KOPT-K1 (cell line): ENCODE results near the gene HLA-E.

ENCODE experiments used
- H3K27ac ChIP-seq: fragments of 200-600 bp; sonication (generic); 2 replicates; pipeline ENCODE4 v1.5.1; 2016; ENCODE audit warnings: antibody characterized with exemption, mild to moderate bottlenecking, low read depth, low read length; ENCODE audit not compliant: poor library complexity, severe bottlenecking
- H3K36me3 ChIP-seq: fragments of 200-600 bp; sonication (generic); 2 replicates; pipeline ENCODE4 v1.5.1; 2017; ENCODE audit warnings: antibody characterized with exemption, mild to moderate bottlenecking, low read length, moderate library complexity; ENCODE audit not compliant: insufficient read depth
- H3K9me3 ChIP-seq: fragments of 200-600 bp; sonication (generic); 2 replicates; pipeline ENCODE4 v1.5.1; 2017; ENCODE audit warnings: antibody characterized with exemption, low read length, mild to moderate bottlenecking; ENCODE audit not compliant: insufficient read depth, poor library complexity, severe bottlenecking

The HLA-E gene

DNA sequence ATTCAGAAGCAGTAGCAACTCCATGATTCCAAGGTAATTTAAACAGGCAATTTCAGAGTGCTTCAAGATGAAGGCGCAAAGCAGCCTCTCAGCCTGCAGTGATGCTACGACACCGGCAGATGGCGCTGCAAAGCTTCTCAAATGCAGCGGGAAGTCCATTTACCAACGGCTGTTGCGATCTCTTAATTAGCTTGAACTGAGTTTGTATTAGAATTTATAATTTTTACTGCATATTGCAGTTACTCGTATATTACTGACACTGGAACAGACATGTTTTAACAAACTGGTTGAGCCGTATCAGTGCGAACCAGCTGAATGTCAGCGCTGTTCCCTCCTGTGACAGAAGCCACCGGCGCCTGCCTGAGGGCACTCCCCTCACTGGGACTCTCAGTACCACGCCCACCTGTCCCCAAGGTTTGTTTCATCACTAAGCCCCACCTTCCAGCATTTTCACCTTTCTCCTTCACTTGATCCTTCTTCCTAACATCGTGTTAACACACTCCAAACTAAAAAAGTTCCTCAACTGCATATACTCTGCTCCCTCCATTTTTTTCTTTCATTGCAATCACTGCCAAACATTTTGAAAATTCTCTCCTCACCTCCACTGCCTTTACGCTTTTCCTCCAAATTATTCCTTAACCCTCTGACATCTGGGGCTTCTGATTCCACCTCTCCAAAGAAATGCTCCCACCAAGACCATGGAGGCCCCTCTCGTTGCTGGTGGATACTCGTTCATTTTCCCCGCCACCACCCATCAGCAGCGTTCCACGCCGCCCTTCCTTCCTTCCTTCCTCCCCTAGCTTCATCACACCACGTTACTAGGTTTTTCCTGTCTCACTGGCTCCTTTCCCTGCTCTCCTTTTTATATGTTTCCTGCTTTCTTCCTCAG lies 52.5 kb downstream of the HLA-E start:
- H3K36me3 ChIP-seq, result peaks cover 19% of the 10 kb centered on the region

DNA sequence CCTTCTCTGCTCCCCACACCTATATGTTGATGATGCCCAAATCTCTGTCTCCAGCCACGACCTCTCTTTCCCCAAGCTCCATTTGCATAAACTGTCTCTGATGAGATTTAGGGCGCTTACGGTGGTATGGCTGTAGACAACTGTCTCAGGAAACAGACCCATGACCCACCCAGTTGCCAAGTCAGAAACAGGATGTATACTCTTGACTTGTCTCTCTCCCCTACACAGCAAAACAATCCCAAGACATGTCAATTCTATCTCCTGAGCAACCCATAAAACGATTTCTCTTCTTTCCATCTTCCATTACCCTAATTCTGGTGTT lies 53.1 kb downstream of the HLA-E start:
- H3K27ac ChIP-seq, result peak overlapping the region; percentile 17

More for the DNA sequence above, 52.5 kb downstream of the HLA-E start:
- Histone ChIP-seq H3K9me3 (no peaks in the 10 kb centered on the region), H3K27ac (peak overlapping the region; percentile 17)

GRCh38 chr6:30542915-30543314 lies 53.6 kb downstream of the HLA-E start:
- peak overlapping the region; percentile 17 for H3K27ac ChIP-seq
- no peaks in the 10 kb centered on the region for H3K9me3 ChIP-seq
- H3K36me3 ChIP-seq, result peaks cover 29% of the 10 kb centered on the region

More for the DNA sequence above, 53.1 kb downstream of the HLA-E start:
- Histone ChIP-seq H3K9me3 (no peaks in the 10 kb centered on the region), H3K36me3 (peaks cover 25% of the 10 kb centered on the region)
